ENCODE measurements around the gene DENND4A.

- TF ChIP-seq GATA2 (IDR thresholded peaks at IDR 0.05; ENCODE audit: low read depth, low read length): no peak
- no peak for TF ChIP-seq GATA3 (IDR thresholded peaks at IDR 0.05; ENCODE audit: low read depth, low read length)
Measured at GRCh38 chr15:65659502-65660052, 132.5 kb downstream of the DENND4A start.
